K562 (cell line): ENCODE data around the gene EFHB. TPM values are rescaled to one million over a fixed set of nuclear protein-coding genes. Genes with fewer than 3 reads are reported as not detected.

Source experiments
- CEBPB ChIP-seq: fragments of 450-650 bp; IDR thresholded peaks from 2 replicates; pipeline ENCODE4 v1.6.1; 2016; ENCODE audit warnings: missing genetic modification characterization, missing compliant biosample characterization
- DACH1 ChIP-seq: fragments of 450-650 bp; IDR thresholded peaks from 2 replicates; pipeline ENCODE4 v1.6.1; 2018; ENCODE audit not compliant: partially characterized antibody
- ID3 ChIP-seq, 2 experiments: fragments of 250-450 bp in 1 of 2; fragments of 450-650 bp in 1 of 2; sonication (Bioruptor Pico) in 1 of 2; IDR thresholded peaks; 2 replicates each; pipeline versions ENCODE4 v1.6.1 to v1.8.0; 2016 to 2021; ENCODE audit warnings: mild to moderate bottlenecking in 2 of 2, moderate library complexity in 2 of 2, missing compliant biosample characterization in 1 of 2, missing genetic modification characterization in 1 of 2
- NR2C1 ChIP-seq, 2 experiments: fragments of 450-650 bp; IDR thresholded peaks; 2 replicates each; pipeline ENCODE4 v1.6.1; 2017; ENCODE audit warnings: mild to moderate bottlenecking in 2 of 2, antibody characterized with exemption in 1 of 2, inconsistent platforms in 1 of 2, missing compliant biosample characterization in 1 of 2, missing genetic modification characterization in 1 of 2
- TFAP4 ChIP-seq: sonication (generic); formaldehyde crosslinking; IDR thresholded peaks from 2 replicates; pipeline ENCODE4 v1.8.0; 2022; ENCODE audit warnings: missing genetic modification reagents, mild to moderate bottlenecking, moderate library complexity, borderline replicate concordance
- ZZZ3 ChIP-seq: fragments of 450-650 bp; IDR thresholded peaks from 2 replicates; pipeline ENCODE4 v1.6.1; 2016; ENCODE audit warnings: antibody characterized with exemption, mild to moderate bottlenecking, moderate library complexity
- polyA plus RNA-seq, 8 experiments: library from polyadenylated mRNA; depleted of rRNA in 4 of 8; stranded (reverse) in 5 of 8; unstranded in 3 of 8; fragments of >200 nt; fragmentation: Nextera tagmentation in 2 of 8; fragmentation: Illumina TruSeq in 1 of 8; extraction: Ambion mirVana in 2 of 8; extraction: Trizol in 1 of 8; gene quantifications; 2 replicates each; pipeline versions ENCODE4 v1.2.1 to v1.2.3, GENCODE V29; 2011 to 2014; ENCODE audit warnings: inconsistent platforms in 1 of 8, missing spikeins in 1 of 8
- total RNA-seq, 7 experiments: library from RNA; depleted of rRNA in 6 of 7; stranded (reverse); fragments of >200 nt in 6 of 7; fragmentation: Illumina TruSeq in 2 of 7; extraction: Trizol in 2 of 7; gene quantifications; 2 replicates each; pipeline versions ENCODE4 v1.2.1 to v1.2.3, GENCODE V29; 2011 to 2021; ENCODE audit warnings: low replicate concordance in 1 of 7
- TF ChIP-seq, protein P1 (sequence below): fragments of 250-450 bp; sonication (Bioruptor Pico); IDR thresholded peaks from 2 replicates; pipeline ENCODE4 v1.9.0; 2021; ENCODE audit warnings: mild to moderate bottlenecking, inconsistent platforms

The EFHB gene
- total and polyA plus RNA-seq, 9 of the 15 experiments (the other 6 are each of a cell fraction or from before 2014, with no cell fraction given): 1.5 to 4.0 (median 1.8) TPM

DNA sequence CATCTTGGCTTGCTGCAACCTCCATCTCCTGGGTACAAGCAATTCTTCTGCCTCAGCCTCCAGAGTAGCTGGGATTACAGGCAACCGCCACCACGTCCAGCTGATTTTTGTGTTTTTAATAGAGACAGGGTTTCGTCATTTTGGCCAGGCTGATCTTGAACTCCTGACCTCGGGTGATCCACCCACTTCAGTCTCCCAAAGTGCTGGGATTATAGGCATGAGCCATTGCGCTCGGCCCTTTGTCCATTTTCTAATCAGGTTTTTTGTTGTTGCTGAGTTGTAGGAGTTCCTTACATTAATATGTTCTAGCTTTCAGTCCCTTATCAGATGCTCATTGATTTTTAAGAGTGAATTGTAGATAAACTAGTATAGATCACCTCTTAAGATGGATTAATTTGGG lies 33.2 kb upstream of the EFHB start (continued):
- peak; percentile 56 for TF ChIP-seq TFAP4 (CRISPR knock-in tag)
- no peak for TF ChIP-seq ZZZ3
- TF ChIP-seq NR2C1 (IDR thresholded peaks at IDR 0.05): peak; percentile 50; the same call in 1 of the 2 replicates
- peak; percentile 57; the same call in 1 of the 2 replicates for TF ChIP-seq NR2C1 (tag; IDR thresholded peaks at IDR 0.05)
- TF ChIP-seq CEBPB: peak; percentile 48; the same call in 1 of the 2 replicates
- TF ChIP-seq ID3 (CRISPR knock-in tag; IDR thresholded peaks at IDR 0.05): no peak
- TF ChIP-seq ID3 (tag; IDR thresholded peaks at IDR 0.05): no peak
- TF ChIP-seq, protein P1, sequence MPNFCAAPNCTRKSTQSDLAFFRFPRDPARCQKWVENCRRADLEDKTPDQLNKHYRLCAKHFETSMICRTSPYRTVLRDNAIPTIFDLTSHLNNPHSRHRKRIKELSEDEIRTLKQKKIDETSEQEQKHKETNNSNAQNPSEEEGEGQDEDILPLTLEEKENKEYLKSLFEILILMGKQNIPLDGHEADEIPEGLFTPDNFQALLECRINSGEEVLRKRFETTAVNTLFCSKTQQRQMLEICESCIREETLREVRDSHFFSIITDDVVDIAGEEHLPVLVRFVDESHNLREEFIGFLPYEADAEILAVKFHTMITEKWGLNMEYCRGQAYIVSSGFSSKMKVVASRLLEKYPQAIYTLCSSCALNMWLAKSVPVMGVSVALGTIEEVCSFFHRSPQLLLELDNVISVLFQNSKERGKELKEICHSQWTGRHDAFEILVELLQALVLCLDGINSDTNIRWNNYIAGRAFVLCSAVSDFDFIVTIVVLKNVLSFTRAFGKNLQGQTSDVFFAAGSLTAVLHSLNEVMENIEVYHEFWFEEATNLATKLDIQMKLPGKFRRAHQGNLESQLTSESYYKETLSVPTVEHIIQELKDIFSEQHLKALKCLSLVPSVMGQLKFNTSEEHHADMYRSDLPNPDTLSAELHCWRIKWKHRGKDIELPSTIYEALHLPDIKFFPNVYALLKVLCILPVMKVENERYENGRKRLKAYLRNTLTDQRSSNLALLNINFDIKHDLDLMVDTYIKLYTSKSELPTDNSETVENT (CRISPR knock-in tag): no peak
- peak; percentile 53 for TF ChIP-seq DACH1
